ENCODE results near the gene LRRC8B. TPM values are rescaled to one million over a fixed set of nuclear protein-coding genes. Genes with fewer than 3 reads are reported as not detected.

LRRC8B gene
- total and polyA plus RNA-seq, 11 donors, result 0.91 to 10.4 (median 4.7) TPM

GRCh38 chr1:89584781-89585180 is 60.2 kb downstream of the LRRC8B start:
- Histone ChIP-seq H3K4me1 (peaks cover 0 to 8% (median 0%) of the 10 kb centered on the region in 12 donors), H3K27me3 (no peaks in the 10 kb centered on the region), H3K9me3 (no peaks in the 10 kb centered on the region), H3K36me3 (peaks cover 0 to 48% (median 33%) of the 10 kb centered on the region in 9 donors), H3K4me3 (no peak overlapping the region), H3K27ac (no peak overlapping the region)
- 89 to 97% (median 92%) methylated on average over 3 of the region's 3 CpGs for WGBS, 4 donors
- ATAC-seq (no peak), DNase-seq (no peak)
- TF ChIP-seq POLR2A (IDR thresholded peaks at IDR 0.05), result no peak
- TF ChIP-seq CTCF (IDR thresholded peaks at IDR 0.05), result no peak
- intact Hi-C loops (cut with DNase I), result no loop called here

GRCh38 chr1:89587729-89588161 is 63.1 kb downstream of the LRRC8B start:
- peaks cover 0 to 26% (median 15%) of the 10 kb centered on the region in 9 donors for H3K36me3 ChIP-seq
- no peak for DNase-seq
- no peak for TF ChIP-seq POLR2A (IDR thresholded peaks at IDR 0.05)
- TF ChIP-seq CTCF (IDR thresholded peaks at IDR 0.05), result no peak
- intact Hi-C loops (cut with DNase I), result no loop called here
- no peak overlapping the region for H3K4me3 ChIP-seq
- H3K9me3 ChIP-seq, result no peaks in the 10 kb centered on the region
- 88 to 95% (median 93%) methylated on average over 4 of the region's 4 CpGs for WGBS, 4 donors
- no peaks in the 10 kb centered on the region for H3K27me3 ChIP-seq
- H3K27ac ChIP-seq, result no peak overlapping the region
- no peak for ATAC-seq
- peaks cover 0 to 21% (median 0%) of the 10 kb centered on the region in 12 donors for H3K4me1 ChIP-seq

- intact Hi-C loops (cut with DNase I), result no loop called here
- H3K9me3 ChIP-seq, result no peaks in the 10 kb centered on the region
- no peaks in the 10 kb centered on the region for H3K27me3 ChIP-seq
- no peak overlapping the region for H3K27ac ChIP-seq
- TF ChIP-seq CTCF (IDR thresholded peaks at IDR 0.05) (no peak), POLR2A (IDR thresholded peaks at IDR 0.05) (no peak)
- H3K4me1 ChIP-seq, result peaks cover 0 to 21% (median 0%) of the 10 kb centered on the region in 12 donors
- ATAC-seq (no peak), DNase-seq (no peak)
- peaks cover 0 to 18% (median 7%) of the 10 kb centered on the region in 9 donors for H3K36me3 ChIP-seq
- H3K4me3 ChIP-seq, result no peak overlapping the region
- WGBS, 4 donors, result 93 to 100% (median 98%) methylated on average over 1 of the region's 1 CpG
Observed at GRCh38 chr1:89588480-89588879, 63.9 kb downstream of the LRRC8B start.

- intact Hi-C loops (cut with DNase I), result no loop called here
- no peak for ATAC-seq
- H3K4me1 ChIP-seq, result peaks cover 0 to 21% (median 0%) of the 10 kb centered on the region in 12 donors
- no peaks in the 10 kb centered on the region for H3K9me3 ChIP-seq
- no peaks in the 10 kb centered on the region for H3K27me3 ChIP-seq
- no peak for DNase-seq
- H3K4me3 ChIP-seq, result no peak overlapping the region
- no peak overlapping the region for H3K27ac ChIP-seq
- TF ChIP-seq CTCF (IDR thresholded peaks at IDR 0.05), result no peak
- TF ChIP-seq POLR2A (IDR thresholded peaks at IDR 0.05), result no peak
- H3K36me3 ChIP-seq, result peaks cover 0 to 10% (median 2%) of the 10 kb centered on the region in 9 donors
- WGBS, 4 donors, result 60 to 78% (median 64%) methylated on average over 1 of the region's 1 CpG
Observed at GRCh38 chr1:89589515-89589914, 64.9 kb downstream of the LRRC8B start.
